Measurements from ENCODE around the gene ANKS1A.

The ANKS1A gene

DNA sequence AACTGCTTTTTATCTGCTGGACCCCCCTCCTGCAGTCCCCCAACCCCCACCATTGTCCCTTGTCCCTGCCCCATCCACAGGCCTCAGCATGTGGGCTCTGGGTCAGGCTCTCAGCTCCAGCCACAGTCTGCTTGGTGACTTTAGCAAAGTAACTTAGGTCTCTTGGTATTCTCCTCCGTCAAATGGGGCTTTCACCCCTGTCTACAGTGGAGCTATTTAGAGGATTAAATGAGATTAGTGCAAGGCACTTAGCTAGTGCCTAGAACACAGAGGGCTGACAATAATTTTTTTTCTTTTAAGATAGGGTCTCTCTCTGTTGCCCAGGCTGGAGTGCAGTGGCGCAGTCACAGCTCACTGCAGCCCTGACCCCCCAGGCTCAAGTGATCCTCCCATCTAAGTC is 180.2 kb downstream of the ANKS1A start:
- DNase-seq (ENCODE audit: low read depth, low spot score), result no peak

DNA sequence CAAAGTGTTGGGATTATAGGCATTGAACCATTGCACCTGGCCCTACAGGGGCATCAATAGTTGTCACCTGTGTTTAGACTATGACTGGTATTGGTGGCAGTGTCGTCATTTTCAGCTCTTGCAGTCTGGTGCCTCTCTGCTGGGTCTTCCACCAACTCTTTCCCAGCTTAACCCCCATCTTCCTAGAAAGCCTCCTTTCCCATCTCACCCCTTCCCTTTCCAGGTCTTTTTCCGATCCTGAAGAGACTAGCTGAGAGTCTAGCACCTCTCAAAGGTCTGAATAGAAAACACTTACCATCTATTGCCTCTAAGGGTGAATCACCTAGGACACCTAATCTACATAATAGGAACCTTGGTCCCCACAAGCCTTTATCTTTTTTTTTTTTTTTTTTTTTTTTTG is 181.1 kb downstream of the ANKS1A start:
- DNase-seq (ENCODE audit: low read depth, low spot score), result no peak

DNA sequence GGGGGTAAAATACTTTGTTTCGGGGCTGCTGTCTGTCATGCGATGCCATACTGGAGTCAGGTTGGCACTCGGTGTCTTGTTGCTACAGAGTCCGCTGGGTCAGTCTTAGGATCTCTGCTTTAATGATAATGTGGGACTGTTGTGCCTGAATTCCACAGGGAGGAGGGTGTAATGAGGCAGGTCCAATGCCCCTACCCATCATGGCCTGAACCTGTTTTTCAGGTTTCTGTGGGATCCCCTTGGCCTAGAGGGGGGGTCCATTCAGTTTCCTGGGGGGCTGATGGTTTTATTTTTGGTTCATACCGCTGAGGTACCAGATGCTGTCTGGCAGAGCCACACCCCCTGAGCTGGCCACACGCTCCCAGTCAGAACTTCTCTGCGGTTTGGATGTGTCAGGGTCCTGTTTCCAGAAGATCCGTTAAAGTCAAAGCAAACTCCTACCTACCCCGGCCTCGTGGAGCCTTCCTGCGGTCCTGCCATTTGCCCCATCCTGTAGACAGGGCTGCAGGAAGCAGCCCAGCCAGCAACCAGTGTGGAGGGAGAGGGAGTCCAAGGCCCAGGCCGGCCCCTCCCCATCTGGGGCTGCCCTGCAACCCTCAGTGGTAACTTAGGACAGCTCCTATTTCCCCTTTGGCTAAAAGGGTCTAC is 182.4 kb downstream of the ANKS1A start:
- DNase-seq (ENCODE audit: low read depth, low spot score), result peak; percentile 50

DNA sequence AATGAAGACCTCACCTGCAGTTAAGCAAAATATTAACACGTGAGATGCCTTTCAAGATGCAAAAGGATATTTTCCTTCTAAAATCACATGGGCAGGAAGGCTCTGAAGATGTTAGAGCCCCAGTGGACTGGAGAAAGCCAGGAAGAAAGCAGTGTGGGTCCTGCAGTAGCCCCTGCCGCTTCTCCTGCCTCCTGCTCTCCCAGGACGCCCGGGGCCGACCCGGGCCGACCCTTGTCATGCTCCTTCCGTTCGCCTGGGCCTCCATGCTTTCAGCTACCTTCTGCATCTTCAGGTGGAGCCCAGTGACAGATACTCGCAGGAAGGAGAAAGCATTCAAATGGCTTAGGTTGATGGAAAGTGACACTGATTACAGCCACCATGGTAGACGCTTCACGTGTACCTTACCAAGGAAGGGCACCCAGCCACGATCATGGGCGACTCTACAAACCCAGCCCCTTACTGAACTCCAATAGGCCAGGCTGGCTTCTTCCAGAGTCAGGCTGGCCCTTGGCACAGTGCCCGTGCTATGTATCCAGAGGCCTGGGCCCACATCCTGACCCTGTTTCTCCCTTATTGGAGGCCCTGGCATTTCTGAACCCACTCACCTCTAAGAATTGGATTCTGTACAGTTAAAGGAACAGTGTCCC is 183.1 kb downstream of the ANKS1A start:
- no peak for DNase-seq (ENCODE audit: low read depth, low spot score)

DNA sequence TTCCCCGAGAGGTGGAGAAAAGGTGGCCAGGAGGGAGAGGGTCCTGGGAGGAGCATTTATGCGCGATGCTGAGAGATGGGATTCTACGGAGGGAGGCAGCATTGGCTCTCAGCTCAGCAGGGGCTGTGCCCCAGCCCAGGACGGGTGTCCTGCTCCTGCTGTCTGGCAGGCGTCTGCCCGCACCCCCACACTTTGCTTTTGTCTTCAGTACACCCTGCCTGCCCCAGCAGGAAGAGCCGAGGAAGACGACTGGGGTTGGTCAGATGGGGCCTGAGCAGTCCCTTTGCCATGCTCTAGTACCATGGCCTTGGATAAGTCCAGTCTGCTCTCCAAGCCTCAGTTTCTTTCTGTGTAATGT is 183.6 kb downstream of the ANKS1A start:
- no peak for DNase-seq (ENCODE audit: low read depth, low spot score)

DNA sequence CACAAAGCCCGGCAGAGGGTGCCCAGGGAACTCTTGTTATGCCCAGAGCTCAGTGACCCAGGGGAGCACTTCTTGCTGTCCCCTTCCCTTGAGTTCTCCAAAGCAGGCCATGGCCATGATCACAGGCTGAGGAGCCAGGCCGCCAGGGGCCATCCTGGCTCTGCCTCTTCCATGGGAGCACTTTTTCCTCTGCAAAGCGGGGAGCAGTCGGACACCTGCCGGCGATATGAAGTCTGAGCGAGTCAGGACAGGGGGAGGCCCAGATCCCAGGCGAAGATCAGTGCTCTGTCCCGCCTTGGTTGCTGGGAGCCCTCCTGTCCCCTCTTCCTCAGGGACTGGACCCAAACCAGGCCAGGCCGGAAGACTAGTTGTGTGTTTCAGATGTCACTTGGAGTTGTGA is 184.2 kb downstream of the ANKS1A start:
- no peak for DNase-seq (ENCODE audit: low read depth, low spot score)

DNA sequence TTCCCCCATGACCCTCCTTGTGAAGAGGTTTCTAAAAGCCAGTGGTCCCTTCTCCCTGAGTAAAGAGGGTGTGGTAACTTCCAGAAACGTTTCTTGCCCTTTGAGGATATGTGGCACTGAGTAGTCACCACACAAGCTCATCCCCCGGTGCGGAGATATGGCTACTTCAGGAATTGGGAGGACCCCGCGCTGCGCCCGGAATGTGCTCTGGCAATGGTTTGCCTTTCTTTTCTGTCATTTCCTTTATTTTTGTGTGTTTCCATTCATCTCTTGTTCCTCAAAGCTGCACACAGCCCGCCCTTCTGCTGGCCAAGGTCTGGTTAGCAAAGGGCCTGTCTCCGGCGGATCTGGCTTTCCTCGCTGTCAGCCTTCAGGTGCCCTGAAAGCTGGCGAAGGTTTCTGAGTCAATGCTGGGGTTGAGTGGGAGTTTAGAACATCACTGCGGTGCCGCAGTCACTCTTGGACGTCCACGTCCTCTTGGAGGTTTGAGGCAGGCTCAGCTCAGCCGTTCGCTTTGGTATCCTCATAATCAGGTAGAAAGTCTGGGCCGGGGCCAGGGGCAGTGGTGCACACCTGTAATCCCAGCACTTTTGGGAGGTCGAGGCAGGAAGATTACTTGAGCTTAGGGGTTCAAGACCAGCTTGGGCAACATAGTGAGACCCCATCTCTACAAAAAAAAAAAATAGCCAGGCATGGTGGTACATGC is 184.9 kb downstream of the ANKS1A start:
- DNase-seq (ENCODE audit: low read depth, low spot score), result no peak

DNA sequence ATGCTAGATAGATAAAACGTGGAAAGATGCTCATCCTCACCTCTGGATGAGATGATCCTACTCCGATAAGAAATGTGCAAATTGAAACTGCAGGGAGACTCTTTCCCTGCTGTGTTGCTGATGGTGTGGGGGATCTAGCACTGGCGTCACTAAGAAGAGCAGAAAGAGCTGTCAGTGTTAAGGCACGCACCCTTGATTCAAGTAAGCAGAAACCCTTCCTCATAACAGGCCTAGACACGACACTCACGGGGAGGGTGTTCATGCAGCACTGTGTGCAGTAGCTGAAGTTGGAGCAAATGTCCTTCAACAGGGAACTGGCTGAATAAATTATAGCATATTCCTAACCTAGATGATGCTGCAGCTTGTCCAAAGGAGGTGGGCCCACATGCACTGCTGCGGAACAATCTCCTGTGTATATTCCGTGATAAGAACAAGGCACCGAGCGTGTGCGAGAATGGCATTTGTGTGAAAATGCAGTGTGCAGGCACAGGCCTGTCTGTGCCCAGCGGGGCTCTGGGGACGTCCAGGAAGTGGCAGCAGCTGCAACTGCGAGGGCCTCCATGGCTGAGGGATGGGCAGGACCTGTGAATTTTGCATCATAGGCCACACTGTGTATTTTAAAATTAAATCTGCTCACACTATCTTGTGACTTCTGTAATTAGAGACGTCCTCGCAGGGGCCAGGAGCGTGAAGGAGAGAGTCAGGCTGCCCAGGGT is 188.1 kb downstream of the ANKS1A start:
- DNase-seq (ENCODE audit: low read depth, low spot score), result no peak

DNA sequence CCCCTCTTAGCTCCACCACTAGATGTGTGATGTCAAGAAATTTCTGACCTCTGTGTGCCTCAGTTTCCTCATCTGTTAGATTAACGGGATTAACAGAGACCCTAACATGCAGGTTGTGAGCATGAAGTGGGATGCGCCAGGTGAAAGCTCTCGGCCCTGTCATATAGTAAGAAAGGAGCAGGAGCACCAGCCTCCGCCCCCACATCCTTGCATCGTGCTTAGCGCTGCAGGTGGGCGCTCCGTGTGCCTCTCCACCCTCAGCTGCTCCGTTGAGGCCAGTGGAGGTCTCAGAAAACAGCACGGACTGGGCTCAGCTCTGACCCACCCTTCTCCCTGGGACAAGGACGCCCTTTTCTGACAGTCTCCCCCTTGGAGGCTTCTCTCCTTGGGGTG is 188.7 kb downstream of the ANKS1A start:
- DNase-seq (ENCODE audit: low read depth, low spot score), result no peak

DNA sequence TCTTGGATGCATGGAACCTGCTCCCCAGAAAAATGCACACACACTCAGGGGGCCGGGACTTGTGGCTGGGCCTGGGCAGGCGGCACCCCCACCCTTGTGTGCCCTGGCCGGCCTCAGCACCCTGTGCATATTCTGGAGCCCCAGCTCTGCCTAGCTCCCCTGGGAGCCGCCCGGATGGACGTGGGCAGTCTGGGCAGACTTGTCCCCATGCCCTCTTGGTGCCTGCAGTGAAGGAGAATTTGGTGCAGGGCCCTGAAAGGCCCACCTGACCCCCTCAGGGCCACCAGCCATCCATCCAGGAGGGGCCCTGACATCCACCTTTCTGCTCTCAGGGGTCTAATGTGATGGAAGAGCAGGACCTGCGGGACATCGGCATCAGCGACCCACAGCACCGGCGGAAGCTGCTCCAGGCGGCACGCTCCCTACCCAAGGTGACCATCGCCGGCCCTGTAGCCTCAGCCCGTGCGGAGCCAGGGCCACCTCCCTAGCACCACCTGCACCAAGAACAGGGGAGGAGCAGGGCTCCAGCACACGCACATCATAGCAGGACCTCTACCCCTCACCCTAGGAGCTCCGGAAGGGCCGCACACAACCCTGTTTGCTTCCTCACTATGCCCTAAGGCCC is 189.3 kb downstream of the ANKS1A start:
- no peak for DNase-seq (ENCODE audit: low read depth, low spot score)

DNA sequence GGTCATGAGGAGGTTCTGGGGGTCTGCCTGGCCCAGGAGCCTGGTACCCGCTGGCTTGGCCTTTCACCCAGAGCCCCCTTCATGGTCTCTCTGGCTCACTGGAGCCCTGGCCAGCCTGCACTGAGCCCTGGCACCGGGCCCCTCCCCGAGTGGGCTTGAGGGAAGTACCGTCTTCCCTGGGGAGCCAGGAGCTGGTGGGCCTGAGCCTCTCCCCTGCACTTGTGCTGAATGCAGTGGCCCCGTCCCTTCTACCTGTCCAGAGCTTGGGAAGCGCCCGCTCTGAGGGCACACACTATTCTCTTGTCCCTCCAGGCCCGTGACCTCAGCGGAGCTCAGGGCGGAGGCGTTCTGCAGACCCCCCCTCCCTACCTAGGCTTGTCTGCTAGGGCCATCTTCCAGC is 189.8 kb downstream of the ANKS1A start:
- no peak for DNase-seq (ENCODE audit: low read depth, low spot score)

DNA sequence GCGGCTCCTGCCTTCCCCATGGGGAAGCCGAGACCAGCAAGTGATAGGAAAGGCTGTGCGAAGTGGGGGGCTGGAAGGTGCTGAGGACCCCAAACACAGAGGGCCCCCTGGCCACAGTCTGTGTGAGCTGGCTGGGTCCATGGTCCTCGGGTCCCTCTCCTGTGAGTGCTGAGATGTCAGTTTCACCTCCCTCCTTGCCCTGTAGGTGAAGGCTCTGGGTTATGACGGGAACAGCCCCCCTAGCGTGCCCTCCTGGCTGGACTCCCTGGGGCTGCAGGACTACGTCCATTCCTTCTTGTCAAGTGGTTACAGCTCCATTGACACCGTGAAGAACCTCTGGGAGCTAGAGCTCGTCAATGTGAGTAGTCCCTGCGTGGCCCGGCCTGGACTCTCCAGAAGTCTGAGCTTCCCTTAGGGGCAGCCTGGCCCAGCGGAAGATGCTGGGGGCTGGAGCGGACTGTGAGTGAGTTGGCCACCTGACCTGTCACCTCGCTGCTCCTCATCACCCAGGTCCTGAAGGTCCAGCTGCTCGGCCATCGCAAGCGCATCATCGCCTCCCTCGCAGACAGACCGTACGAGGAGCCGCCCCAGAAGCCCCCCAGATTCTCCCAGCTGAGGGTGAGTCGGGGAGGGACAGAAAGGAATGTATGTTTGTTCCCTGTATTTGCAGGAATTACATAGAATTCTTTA is 190.4 kb downstream of the ANKS1A start:
- DNase-seq (ENCODE audit: low read depth, low spot score), result no peak

DNA sequence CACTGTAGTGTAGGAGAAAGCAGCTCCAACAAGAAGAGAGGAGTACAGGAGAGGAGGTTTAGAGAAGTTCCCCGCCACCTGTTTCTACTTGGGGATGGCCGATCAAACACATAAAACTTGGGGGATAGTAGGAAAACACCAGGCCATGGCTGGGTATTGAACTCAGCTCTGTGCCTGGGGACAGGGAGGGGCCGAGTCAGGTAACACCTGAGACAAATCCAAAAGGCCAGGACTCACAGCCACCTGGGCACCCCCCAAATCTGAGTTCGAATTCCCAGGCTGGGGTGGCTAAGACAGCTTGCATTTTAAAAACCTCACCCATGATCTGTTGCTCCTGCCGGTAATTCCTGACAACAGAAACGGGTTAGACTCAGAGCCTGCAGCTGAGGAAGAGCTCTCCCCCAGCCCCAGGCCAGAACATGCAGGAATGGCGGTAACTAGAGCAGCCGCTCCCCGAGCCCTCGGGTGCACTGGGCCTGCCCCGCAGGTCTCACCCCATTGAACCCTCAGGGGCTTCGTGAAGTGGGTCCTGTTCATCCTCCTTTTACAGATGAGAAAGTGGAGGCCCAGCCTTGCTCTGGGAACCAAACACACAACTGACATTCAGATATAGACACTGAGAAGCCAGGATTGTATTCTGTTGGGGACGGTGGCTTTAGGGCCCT is 191.1 kb downstream of the ANKS1A start:
- DNase-seq (ENCODE audit: low read depth, low spot score), result peak; percentile 50

DNA sequence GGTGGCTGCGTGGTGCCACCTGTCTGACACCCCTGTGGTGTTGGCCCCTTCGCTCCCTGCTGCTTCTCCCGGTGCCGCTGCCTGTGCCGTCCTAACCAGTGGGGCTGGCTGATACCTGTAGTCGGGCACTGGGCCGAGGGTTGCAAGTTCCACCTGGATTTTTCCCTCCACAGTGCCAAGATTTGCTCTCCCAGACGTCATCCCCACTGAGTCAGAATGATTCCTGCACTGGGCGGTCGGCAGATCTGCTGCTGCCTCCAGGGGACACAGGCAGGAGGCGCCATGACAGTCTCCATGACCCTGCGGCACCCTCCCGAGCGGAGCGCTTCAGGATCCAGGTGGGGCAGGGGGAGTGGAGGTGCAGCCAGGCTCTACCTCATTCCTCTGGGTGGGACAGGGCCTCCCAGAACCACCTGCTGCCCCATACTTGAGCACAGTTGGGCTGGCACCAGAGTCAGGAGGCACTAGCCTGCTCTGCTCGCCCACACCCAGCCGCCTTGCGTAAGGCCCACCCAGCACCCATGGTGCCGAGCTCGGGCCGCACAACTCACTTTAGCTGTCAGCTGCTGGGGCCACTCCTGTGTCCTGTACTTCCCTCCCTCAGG is 191.9 kb downstream of the ANKS1A start:
- DNase-seq (ENCODE audit: low read depth, low spot score), result no peak

DNA sequence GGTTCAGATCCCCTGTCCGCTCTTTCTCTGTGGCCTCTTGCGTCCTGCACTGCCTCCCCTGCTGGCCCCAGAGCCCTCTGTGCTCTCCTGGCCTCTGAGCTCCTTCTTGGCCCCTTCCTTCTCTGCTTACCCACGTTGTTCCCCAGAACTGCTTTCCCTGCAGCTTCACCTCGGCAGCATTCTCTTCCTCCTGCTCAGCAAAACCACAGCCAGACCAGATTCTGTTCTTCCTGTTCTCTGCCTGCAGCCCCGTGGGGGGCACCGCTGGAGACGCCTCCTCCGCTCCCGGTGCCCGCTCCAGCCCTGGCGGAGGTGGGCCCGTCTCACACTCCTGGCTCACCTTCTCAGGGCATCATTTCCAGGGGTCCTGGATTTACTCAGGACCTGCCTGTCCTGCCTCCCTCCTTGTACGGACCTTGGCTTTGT is 192.4 kb downstream of the ANKS1A start:
- peak; percentile 44 for DNase-seq (ENCODE audit: low read depth, low spot score)

DNA sequence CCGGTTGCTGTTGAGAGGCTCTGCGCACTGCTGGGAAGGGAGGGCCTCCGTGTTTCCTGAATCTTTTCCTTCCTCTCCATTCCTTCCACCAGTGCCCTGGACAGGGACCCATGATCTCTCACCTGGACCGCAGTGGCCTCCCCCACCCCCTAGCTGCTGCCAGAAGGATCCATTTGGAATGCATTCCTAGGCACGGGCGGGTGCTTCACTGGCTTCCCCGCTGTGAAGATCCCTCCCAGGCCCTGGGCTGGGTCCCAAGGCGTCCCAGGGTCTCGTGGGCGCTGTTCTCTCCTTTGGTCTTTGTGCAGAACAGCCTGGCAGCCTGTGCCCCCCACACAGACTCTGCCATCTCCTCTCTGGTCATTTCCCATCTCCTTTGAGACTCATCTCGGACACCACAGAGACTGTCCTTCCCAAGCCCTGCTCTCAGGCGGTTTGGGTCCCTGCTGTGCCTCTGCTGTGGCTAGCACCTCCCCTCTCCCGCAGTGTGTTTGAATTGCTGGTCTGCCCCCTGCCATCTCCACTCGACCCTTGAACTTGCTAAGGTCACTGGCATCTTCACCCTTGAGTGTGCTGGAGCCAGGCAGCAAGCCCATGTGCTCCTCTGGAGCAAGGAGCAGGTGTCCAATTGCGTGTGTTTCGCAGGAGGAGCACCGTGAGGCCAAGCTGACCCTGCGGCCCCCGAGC is 193.1 kb downstream of the ANKS1A start:
- DNase-seq (ENCODE audit: low read depth, low spot score), result no peak

DNA sequence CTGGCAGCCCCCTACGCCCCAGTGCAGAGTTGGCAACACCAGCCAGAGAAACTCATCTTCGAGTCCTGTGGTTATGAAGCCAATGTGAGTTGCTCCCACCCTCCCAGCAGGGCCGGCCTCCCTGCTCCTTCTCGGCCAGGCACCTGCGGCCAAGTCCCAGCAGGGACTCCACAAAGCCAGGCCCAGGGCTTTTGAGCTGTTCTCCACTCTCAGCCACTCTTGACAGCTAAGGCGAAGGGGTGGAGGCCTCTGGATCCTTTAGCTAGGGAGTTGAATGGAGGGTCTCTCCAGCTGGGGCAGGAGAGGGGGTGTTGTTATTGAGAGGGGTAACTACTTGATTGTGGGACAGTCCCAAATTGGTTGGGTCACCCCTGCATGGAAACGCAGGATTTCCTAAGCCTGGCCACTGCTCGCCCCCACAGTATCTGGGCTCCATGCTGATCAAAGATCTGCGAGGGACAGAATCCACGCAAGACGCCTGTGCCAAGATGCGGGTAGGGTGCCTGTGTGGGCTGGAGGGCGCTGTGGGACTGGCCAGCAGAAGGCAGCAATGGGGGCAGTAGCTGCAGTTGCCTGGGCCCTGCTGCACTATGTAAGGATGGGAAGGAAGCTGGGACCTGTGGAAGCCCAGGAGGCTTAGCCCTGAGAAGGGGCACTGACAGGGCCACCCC is 193.8 kb downstream of the ANKS1A start:
- DNase-seq (ENCODE audit: low read depth, low spot score), result no peak

DNA sequence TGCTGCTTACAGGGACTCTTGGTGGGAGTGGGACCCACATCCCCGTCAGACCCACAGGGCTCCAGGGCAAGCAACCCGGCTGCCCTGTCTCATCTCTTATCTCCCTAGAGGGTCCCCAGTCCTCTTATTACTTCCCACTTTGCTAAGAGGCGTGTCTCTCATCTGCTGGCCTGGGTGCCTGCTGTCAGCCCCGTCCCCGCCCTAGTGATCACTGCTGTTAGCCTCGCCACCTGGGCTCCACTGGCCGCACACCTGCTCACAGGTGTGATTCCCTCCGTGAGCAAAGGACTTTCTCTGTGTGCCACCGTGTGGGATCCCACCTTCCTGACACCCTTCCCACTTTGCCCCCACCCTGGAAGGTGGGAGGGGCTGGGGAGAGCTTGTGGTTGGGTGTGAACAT is 194.5 kb downstream of the ANKS1A start:
- no peak for DNase-seq (ENCODE audit: low read depth, low spot score)

DNA sequence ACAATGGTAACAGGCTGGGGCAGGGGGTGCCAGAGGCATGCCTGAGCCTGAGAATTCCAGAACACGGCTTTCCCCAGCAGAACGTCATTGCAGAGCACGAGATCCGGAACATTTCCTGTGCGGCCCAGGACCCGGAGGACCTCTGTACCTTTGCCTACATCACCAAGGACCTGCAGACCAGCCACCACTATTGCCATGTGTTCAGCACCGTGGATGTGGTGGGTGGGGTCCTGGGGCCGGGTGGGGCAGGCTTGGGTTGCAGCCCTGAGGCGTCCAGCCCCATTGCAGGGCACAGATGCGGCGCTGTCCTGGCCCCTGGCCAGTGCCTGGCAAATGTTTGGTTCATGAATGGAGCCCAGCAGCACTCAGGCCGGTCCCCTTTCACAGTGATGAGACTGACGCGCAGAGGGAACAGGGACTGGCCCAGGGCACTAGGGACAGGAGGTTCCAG is 195.0 kb downstream of the ANKS1A start:
- no peak for DNase-seq (ENCODE audit: low read depth, low spot score)
